PC-9 (cell line): ENCODE data around the gene CKMT1A.
"Not testable (repeated sequence)": the region's sequence is repeated elsewhere in the genome, so short reads cannot be mapped to it uniquely, and the experiment has no call there.

Source experiments
- CTCF ChIP-seq: fragments of 200-600 bp; sonication (generic); conservative IDR thresholded peaks from 2 replicates; pipeline ENCODE4 v1.6.1; 2017; ENCODE audit warnings: mixed run types, antibody characterized with exemption, mild to moderate bottlenecking, moderate library complexity
- EZH2 ChIP-seq: fragments of 200-600 bp; sonication (generic); IDR thresholded peaks from 2 replicates; pipeline ENCODE4 v1.8.0; 2017; ENCODE audit warnings: antibody characterized with exemption, low read depth

GRCh38 chr15:43692679-43693078 is 980 bp upstream of the CKMT1A start:
- TF ChIP-seq EZH2, CTCF: not testable (repeated sequence)
